Stimulated activated memory B cell treated with anti-CD40 and anti-IgM and Interleukin-4, amounts not matched to agents 10 μg/mL and 1 μg/mL and 100 μg/mL, for 72 hours (primary cell): ENCODE measurements around the gene SLX1A.
"Not testable (repeated sequence)": the region's sequence is repeated elsewhere in the genome, so short reads cannot be mapped to it uniquely, and the experiment has no call there.

Experiments
- ATAC-seq: fragments of 150-1000 bp; cut with Tn5 transposase; 2 replicates; pipeline ENCODE4 v1.10.0; 2021
- H3K27ac Mint-ChIP-seq: one replicate; pipeline ENCODE4 v1.8.0; 2022; ENCODE audit warnings: mild to moderate bottlenecking, mixed read lengths
- H3K27me3 Mint-ChIP-seq: one replicate; pipeline ENCODE4 v1.8.0; 2022; ENCODE audit warnings: mixed read lengths
- H3K36me3 Mint-ChIP-seq: one replicate; pipeline ENCODE4 v1.8.0; 2022; ENCODE audit warnings: mixed read lengths
- H3K4me1 Mint-ChIP-seq: one replicate; pipeline ENCODE4 v1.8.0; 2022; ENCODE audit warnings: mixed read lengths
- H3K4me3 Mint-ChIP-seq: one replicate; pipeline ENCODE4 v1.8.0; 2022; ENCODE audit warnings: mild to moderate bottlenecking, moderate library complexity, mixed read lengths
- H3K9me3 Mint-ChIP-seq: one replicate; pipeline ENCODE4 v1.8.0; 2022; ENCODE audit warnings: mixed read lengths

The SLX1A gene

GRCh38 chr16:30193098-30193497 lies 577 bp upstream of the SLX1A start:
- H3K4me3 Mint-ChIP-seq, H3K4me1 Mint-ChIP-seq: not testable (repeated sequence)

DNA sequence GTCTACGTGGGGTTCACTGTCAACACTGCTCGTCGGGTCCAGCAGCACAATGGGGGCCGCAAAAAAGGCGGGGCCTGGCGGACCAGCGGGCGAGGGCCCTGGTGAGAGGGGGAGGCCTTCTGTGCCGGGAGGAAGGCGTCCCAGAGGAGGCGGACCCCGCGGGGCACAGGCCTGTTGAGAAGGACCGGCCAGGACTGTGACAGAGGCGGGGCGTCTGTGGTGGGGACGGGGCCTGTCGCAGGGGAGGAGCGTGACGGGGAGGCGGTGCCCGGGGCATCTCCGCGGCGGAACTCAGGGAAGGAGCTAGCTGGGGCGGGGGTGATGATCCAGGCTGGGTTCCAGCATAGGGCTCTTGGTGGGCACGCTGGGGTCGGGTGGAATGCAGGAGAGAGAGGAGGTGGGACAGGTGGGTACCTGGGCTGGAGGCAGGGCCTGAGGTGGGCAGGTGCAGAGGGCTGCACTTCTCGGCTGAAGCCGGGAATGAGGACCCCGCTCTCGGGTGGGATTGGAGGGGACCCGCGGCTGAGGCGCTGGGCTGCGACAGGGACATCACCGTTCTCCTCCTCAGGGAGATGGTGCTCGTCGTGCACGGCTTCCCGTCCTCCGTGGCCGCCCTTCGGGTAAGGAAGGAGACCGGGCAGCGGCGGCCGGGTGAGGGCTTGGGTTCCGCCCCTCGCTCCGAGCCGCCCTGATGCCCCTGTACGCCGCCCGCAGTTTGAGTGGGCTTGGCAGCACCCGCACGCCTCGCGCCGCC lies 674 bp downstream of the SLX1A start:
- not testable (repeated sequence) for H3K36me3 Mint-ChIP-seq, H3K27me3 Mint-ChIP-seq, H3K27ac Mint-ChIP-seq, H3K9me3 Mint-ChIP-seq, H3K4me3 Mint-ChIP-seq, H3K4me1 Mint-ChIP-seq
- ATAC-seq = peak; percentile 88

More at GRCh38 chr16:30193098-30193497, 577 bp upstream of the SLX1A start:
- not testable (repeated sequence) for H3K27me3 Mint-ChIP-seq, H3K27ac Mint-ChIP-seq, H3K36me3 Mint-ChIP-seq, H3K9me3 Mint-ChIP-seq
- peak; percentile 43 for ATAC-seq

GRCh38 chr16:30197001-30197400 lies 3.3 kb downstream of the SLX1A start:
- not testable (repeated sequence) for H3K36me3 Mint-ChIP-seq, ATAC-seq, H3K9me3 Mint-ChIP-seq, H3K4me1 Mint-ChIP-seq, H3K27ac Mint-ChIP-seq, H3K27me3 Mint-ChIP-seq, H3K4me3 Mint-ChIP-seq

DNA sequence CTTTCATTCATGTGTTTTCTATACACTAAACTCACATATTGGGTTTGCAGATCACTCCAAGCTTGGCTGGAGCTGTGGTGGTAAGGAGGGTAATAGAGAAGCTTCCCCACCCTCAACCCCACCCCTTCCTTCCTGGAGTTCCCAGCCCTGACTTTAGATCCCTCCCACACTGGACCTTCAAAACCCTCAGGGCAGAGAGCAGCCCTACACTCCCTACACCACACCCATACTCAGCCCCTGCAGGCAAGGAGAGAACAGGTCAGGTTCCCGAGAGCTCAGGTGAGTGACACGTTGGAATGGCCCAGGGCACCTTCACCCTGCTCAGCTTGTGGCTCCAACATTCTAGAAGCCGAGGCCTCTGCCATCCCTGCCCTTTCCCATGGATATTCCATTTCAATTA lies 5.4 kb downstream of the SLX1A start, which contains the start of gene SULT1A3:
Gene SULT1A3, plus strand, starts transcription at position 207 of the 400 bp plus-strand sequence. CDS start 1,474 bp downstream, outside the sequence.
- not testable (repeated sequence) for H3K9me3 Mint-ChIP-seq, H3K4me3 Mint-ChIP-seq, ATAC-seq, H3K27me3 Mint-ChIP-seq, H3K4me1 Mint-ChIP-seq, H3K27ac Mint-ChIP-seq, H3K36me3 Mint-ChIP-seq

- H3K9me3 Mint-ChIP-seq, H3K36me3 Mint-ChIP-seq, H3K4me1 Mint-ChIP-seq, H3K27ac Mint-ChIP-seq, ATAC-seq, H3K27me3 Mint-ChIP-seq, H3K4me3 Mint-ChIP-seq: not testable (repeated sequence)
Observed at GRCh38 chr16:30199608-30200343, 6.1 kb downstream of the SLX1A start.

GRCh38 chr16:30205541-30206236 lies 12.0 kb downstream of the SLX1A start:
- H3K9me3 Mint-ChIP-seq, H3K36me3 Mint-ChIP-seq, H3K27ac Mint-ChIP-seq, H3K4me1 Mint-ChIP-seq, H3K4me3 Mint-ChIP-seq, H3K27me3 Mint-ChIP-seq: not testable (repeated sequence)
- ATAC-seq = peak; percentile 75

GRCh38 chr16:30206252-30206651 lies 12.6 kb downstream of the SLX1A start:
- ATAC-seq = peak; percentile 37
- H3K9me3 Mint-ChIP-seq, H3K27me3 Mint-ChIP-seq, H3K27ac Mint-ChIP-seq, H3K36me3 Mint-ChIP-seq, H3K4me1 Mint-ChIP-seq, H3K4me3 Mint-ChIP-seq: not testable (repeated sequence)

DNA sequence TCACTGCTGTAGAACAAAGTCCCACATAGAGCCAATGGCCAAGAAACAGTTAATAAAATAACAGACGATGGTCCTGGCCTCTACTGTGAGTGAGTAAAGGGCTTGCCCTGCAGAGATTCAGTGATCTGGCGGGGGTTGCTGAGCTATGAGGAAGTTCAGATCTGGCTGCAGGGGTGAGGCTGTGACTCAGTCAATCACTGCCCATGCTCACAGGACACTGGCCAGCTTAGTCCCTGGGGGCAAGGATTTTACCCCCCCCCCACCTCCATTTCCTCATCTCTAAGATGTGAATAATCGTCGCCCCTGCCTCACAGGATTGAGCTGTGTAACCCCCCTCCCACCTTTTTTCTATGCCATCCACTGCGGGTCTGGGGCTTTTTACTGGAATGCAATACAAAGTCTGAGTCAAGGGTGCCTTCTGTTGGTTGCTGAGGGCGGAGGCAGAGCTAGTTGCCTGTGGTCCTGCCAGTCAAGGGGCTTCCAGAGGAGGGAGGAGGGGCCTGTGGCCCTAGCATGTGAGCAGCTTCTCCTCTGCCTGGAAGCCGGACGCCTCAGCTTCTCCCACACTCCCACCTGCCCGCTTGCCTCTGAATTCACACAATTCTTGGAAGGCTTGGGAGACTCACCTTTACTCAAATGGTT lies 13.5 kb downstream of the SLX1A start:
- H3K36me3 Mint-ChIP-seq, H3K9me3 Mint-ChIP-seq, H3K4me1 Mint-ChIP-seq, H3K27me3 Mint-ChIP-seq, H3K4me3 Mint-ChIP-seq, H3K27ac Mint-ChIP-seq: not testable (repeated sequence)
- ATAC-seq = peak; percentile 51

- H3K9me3 Mint-ChIP-seq, H3K4me1 Mint-ChIP-seq, H3K36me3 Mint-ChIP-seq, H3K27ac Mint-ChIP-seq, H3K4me3 Mint-ChIP-seq, H3K27me3 Mint-ChIP-seq: not testable (repeated sequence)
- peak; percentile 51 for ATAC-seq
Observed at GRCh38 chr16:30209032-30209431, 15.4 kb downstream of the SLX1A start.

DNA sequence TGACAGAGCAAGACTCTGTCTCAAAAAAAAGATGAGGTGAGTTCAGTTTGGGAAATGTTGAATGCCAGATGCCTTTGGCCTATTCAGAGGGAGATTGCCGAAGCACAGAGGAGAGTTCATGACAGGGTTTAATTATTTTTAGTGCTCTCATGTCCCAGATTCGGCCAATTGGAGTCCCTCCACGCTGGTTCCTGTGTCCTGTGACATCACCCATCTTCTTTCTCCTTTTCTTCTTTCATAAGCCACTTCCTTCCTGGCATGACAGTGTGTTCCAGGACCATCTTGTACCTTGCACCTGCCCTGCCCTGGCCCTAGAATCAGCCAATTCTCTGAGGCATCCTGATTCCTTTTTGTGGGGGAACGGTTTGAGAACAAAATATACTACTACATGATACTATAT lies 17.7 kb downstream of the SLX1A start:
- H3K27ac Mint-ChIP-seq, ATAC-seq, H3K4me3 Mint-ChIP-seq, H3K27me3 Mint-ChIP-seq, H3K9me3 Mint-ChIP-seq, H3K36me3 Mint-ChIP-seq, H3K4me1 Mint-ChIP-seq: not testable (repeated sequence)

DNA sequence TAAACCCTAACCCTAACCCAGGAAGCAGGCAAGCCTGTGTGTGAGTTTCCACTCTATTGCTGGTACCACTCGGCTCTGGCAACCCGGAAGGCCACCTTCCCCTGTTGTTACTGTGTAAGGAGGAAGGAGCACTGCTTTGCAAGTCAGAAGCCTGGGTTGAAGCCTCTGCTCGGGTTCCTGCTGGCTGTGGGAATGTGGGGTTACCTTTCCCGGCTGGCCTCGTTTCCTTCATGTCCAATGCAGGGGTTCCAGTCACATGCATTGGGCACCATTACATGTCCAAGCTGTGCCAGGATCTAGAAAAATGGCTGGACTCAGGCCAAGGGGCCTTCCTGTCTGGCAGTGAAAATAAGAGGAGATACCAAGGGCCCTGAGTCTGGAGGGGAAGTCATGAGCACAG lies 23.4 kb downstream of the SLX1A start:
- H3K4me3 Mint-ChIP-seq, H3K27ac Mint-ChIP-seq, H3K4me1 Mint-ChIP-seq, ATAC-seq, H3K36me3 Mint-ChIP-seq, H3K9me3 Mint-ChIP-seq, H3K27me3 Mint-ChIP-seq: not testable (repeated sequence)
